Measurements from ENCODE around the gene NFATC2. TPM values are rescaled to one million over a fixed set of nuclear protein-coding genes. Genes with fewer than 3 reads are reported as not detected.
"Not testable (repeated sequence)": the region's sequence is repeated elsewhere in the genome, so short reads cannot be mapped to it uniquely, and the experiment has no call there.

NFATC2 gene
- total RNA-seq, 2 experiments from 2014 or later: 32.5 to 33.2 TPM

- Mint-ChIP-seq H3K9me3 (peaks cover 10% of the 10 kb centered on the region), H3K36me3 (ENCODE audit: low read depth) (peaks cover 4% of the 10 kb centered on the region), H3K4me3 (no peak overlapping the region), H3K27ac (no peak overlapping the region), H3K27me3 (no peaks in the 10 kb centered on the region), H3K4me1 (ENCODE audit: low read depth) (no peaks in the 10 kb centered on the region)
- Histone ChIP-seq H3K27ac (ENCODE audit: low read depth in 1 of 2, low read length in 2 of 2) (no peak overlapping the region), H3K36me3 (ENCODE audit: insufficient read depth, low read length) (no peaks in the 10 kb centered on the region), H3K4me3 (ENCODE audit: low read length) (no peak overlapping the region), H3K9me3 (ENCODE audit: control insufficient read depth in 1 of 2, insufficient read depth in 1 of 2, low read length in 2 of 2) (no peaks in the 10 kb centered on the region), H3K4me1 (ENCODE audit: insufficient read depth, low read length) (no peaks in the 10 kb centered on the region), H3K27me3 (ENCODE audit: control insufficient read depth in 1 of 2, insufficient read depth in 2 of 2, low read length in 2 of 2) (no peaks in the 10 kb centered on the region)
- DNase-seq (no peak), ATAC-seq (ENCODE audit: poor library complexity) (no peak)
- no peak for TF ChIP-seq CTCF (IDR thresholded peaks at IDR 0.05)
- ChIA-PET POLR2A (no interaction called here), CTCF (no interaction called here)
- intact Hi-C loops (cut with DNase I, micrococcal nuclease): no loop called here
Measured at GRCh38 chr20:51347831-51348230, 194.7 kb downstream of the NFATC2 start.

GRCh38 chr20:51346686-51347485 is 195.6 kb downstream of the NFATC2 start:
- no peak overlapping the region for H3K27ac Mint-ChIP-seq
- Histone ChIP-seq H3K9me3 (ENCODE audit: control insufficient read depth in 1 of 2, insufficient read depth in 1 of 2, low read length in 2 of 2) (no peaks in the 10 kb centered on the region), H3K27ac (ENCODE audit: low read depth in 1 of 2, low read length in 2 of 2) (no peak overlapping the region), H3K4me1 (ENCODE audit: insufficient read depth, low read length) (no peaks in the 10 kb centered on the region), H3K27me3 (ENCODE audit: control insufficient read depth in 1 of 2, insufficient read depth in 2 of 2, low read length in 2 of 2) (no peaks in the 10 kb centered on the region), H3K4me3 (ENCODE audit: low read length) (no peak overlapping the region), H3K36me3 (ENCODE audit: insufficient read depth, low read length) (no peaks in the 10 kb centered on the region)
- peaks cover 10% of the 10 kb centered on the region for H3K9me3 Mint-ChIP-seq
- ATAC-seq (ENCODE audit: poor library complexity) (no peak), DNase-seq (no peak)
- ChIA-PET CTCF (no interaction called here), POLR2A (no interaction called here)
- H3K27me3 Mint-ChIP-seq: no peaks in the 10 kb centered on the region
- no peak for TF ChIP-seq CTCF (IDR thresholded peaks at IDR 0.05)
- no peak overlapping the region for H3K4me3 Mint-ChIP-seq
- intact Hi-C loops (cut with DNase I, micrococcal nuclease): no loop called here
- H3K36me3 Mint-ChIP-seq (ENCODE audit: low read depth): peaks cover 4% of the 10 kb centered on the region
- H3K4me1 Mint-ChIP-seq (ENCODE audit: low read depth): no peaks in the 10 kb centered on the region

GRCh38 chr20:51345601-51346101 is 196.9 kb downstream of the NFATC2 start:
- no peaks in the 10 kb centered on the region for H3K27me3 ChIP-seq (ENCODE audit: control insufficient read depth in 1 of 2, insufficient read depth in 2 of 2, low read length in 2 of 2)
- H3K4me1 ChIP-seq (ENCODE audit: insufficient read depth, low read length): no peaks in the 10 kb centered on the region
- DNase-seq (no peak), ATAC-seq (ENCODE audit: poor library complexity) (no peak)
- H3K27me3 Mint-ChIP-seq: no peaks in the 10 kb centered on the region
- no peak overlapping the region for H3K27ac ChIP-seq (ENCODE audit: low read depth in 1 of 2, low read length in 2 of 2)
- H3K4me3 Mint-ChIP-seq: no peak overlapping the region
- H3K4me3 ChIP-seq (ENCODE audit: low read length): no peak overlapping the region
- no peak overlapping the region for H3K27ac Mint-ChIP-seq
- intact Hi-C loops (cut with DNase I, micrococcal nuclease): no loop called here
- ChIA-PET POLR2A (no interaction called here), CTCF (no interaction called here)
- no peaks in the 10 kb centered on the region for H3K36me3 ChIP-seq (ENCODE audit: insufficient read depth, low read length)
- H3K9me3 ChIP-seq (ENCODE audit: control insufficient read depth in 1 of 2, insufficient read depth in 1 of 2, low read length in 2 of 2): no peaks in the 10 kb centered on the region
- H3K36me3 Mint-ChIP-seq (ENCODE audit: low read depth): peaks cover 4% of the 10 kb centered on the region
- no peaks in the 10 kb centered on the region for H3K4me1 Mint-ChIP-seq (ENCODE audit: low read depth)
- TF ChIP-seq CTCF (IDR thresholded peaks at IDR 0.05): no peak
- H3K9me3 Mint-ChIP-seq: peaks cover 10% of the 10 kb centered on the region

GRCh38 chr20:51343802-51344201 is 198.7 kb downstream of the NFATC2 start:
- H3K4me3 ChIP-seq (ENCODE audit: low read length); H3K27me3 Mint-ChIP-seq; intact Hi-C loops (cut with DNase I, micrococcal nuclease); H3K27ac ChIP-seq (ENCODE audit: low read depth in 1 of 2, low read length in 2 of 2); ATAC-seq (ENCODE audit: poor library complexity); H3K4me1 Mint-ChIP-seq (ENCODE audit: low read depth); H3K4me3 Mint-ChIP-seq; DNase-seq; H3K9me3 ChIP-seq (ENCODE audit: control insufficient read depth in 1 of 2, insufficient read depth in 1 of 2, low read length in 2 of 2); H3K27me3 ChIP-seq (ENCODE audit: control insufficient read depth in 1 of 2, insufficient read depth in 2 of 2, low read length in 2 of 2); POLR2A ChIA-PET; H3K36me3 ChIP-seq (ENCODE audit: insufficient read depth, low read length); H3K36me3 Mint-ChIP-seq (ENCODE audit: low read depth); H3K27ac Mint-ChIP-seq; CTCF ChIA-PET; H3K9me3 Mint-ChIP-seq; H3K4me1 ChIP-seq (ENCODE audit: insufficient read depth, low read length): not testable (repeated sequence)
